ENCODE data around the gene GSTA4. TPM values are rescaled to one million over a fixed set of nuclear protein-coding genes. Genes with fewer than 3 reads are reported as not detected.

The GSTA4 gene
- total and polyA plus RNA-seq, 2 of the 13 experiments (the other 11 are each of a cell fraction or from before 2014, with no cell fraction given): 34.1 to 53.6 TPM

DNA sequence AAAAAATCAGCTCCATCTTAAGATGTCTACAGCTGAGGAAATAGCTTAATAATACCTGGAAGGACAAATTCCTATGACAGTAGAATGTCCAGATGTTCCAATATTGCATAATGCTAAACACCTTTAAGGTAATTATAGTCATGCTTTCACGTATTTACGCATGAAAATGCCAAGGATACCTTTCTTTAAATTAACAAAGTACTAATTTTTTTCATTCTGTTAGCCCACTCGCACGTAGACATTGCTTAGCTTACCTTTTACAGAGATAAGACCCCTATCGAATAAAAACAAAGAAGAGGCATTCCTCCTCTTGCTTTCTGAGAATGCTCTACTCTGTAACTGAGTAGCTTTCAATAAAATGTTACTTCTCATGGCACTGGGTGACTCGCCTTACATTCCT, 4.4 kb upstream of the GSTA4 start (continued):
- TF ChIP-seq, protein P1, sequence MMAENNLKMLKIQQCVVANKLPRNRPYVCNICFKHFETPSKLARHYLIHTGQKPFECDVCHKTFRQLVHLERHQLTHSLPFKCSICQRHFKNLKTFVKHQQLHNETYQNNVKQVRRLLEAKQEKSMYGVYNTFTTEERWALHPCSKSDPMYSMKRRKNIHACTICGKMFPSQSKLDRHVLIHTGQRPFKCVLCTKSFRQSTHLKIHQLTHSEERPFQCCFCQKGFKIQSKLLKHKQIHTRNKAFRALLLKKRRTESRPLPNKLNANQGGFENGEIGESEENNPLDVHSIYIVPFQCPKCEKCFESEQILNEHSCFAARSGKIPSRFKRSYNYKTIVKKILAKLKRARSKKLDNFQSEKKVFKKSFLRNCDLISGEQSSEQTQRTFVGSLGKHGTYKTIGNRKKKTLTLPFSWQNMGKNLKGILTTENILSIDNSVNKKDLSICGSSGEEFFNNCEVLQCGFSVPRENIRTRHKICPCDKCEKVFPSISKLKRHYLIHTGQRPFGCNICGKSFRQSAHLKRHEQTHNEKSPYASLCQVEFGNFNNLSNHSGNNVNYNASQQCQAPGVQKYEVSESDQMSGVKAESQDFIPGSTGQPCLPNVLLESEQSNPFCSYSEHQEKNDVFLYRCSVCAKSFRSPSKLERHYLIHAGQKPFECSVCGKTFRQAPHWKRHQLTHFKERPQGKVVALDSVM (CRISPR knock-in tag; IDR thresholded peaks at IDR 0.05): no peak
- TF ChIP-seq, protein P2, sequence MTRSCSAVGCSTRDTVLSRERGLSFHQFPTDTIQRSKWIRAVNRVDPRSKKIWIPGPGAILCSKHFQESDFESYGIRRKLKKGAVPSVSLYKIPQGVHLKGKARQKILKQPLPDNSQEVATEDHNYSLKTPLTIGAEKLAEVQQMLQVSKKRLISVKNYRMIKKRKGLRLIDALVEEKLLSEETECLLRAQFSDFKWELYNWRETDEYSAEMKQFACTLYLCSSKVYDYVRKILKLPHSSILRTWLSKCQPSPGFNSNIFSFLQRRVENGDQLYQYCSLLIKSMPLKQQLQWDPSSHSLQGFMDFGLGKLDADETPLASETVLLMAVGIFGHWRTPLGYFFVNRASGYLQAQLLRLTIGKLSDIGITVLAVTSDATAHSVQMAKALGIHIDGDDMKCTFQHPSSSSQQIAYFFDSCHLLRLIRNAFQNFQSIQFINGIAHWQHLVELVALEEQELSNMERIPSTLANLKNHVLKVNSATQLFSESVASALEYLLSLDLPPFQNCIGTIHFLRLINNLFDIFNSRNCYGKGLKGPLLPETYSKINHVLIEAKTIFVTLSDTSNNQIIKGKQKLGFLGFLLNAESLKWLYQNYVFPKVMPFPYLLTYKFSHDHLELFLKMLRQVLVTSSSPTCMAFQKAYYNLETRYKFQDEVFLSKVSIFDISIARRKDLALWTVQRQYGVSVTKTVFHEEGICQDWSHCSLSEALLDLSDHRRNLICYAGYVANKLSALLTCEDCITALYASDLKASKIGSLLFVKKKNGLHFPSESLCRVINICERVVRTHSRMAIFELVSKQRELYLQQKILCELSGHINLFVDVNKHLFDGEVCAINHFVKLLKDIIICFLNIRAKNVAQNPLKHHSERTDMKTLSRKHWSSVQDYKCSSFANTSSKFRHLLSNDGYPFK (CRISPR knock-in tag; IDR thresholded peaks at IDR 0.05; ENCODE audit: borderline replicate concordance): no peak

DNA sequence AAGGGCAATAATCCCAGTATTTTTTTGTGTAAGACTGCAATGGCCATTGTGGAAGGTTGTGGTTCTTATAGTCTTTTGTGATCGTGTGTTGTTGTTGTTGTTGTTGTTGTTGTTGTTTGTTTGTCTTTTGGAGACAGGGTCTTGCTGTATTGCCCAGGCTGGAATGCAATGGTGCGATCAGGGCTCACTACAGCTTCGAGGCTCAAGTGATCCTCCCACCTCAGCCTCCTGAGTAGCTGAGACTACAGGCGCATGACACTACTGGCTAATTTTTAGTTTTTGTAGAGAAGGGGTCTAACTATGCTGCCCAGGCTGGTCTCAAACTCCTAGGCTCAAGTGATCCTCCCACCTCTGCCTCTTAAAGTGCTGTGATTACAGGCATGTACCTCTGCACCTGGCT, 3.5 kb upstream of the GSTA4 start:
- no peaks in the 10 kb centered on the region for H3K36me3 ChIP-seq (replicated peaks in 1 of 2; ENCODE audit: control insufficient read depth in 1 of 2, insufficient read depth in 2 of 2, low read length in 2 of 2)
- no peak overlapping the region for H3K27ac ChIP-seq (ENCODE audit: extremely low read length, insufficient read depth, low read length)
- ATAC-seq (no peak), DNase-seq (ENCODE audit: low spot score) (no peak), FAIRE-seq (no peak)
- no peak overlapping the region for H3K4me2 ChIP-seq (ENCODE audit: low read depth, low read length)
- H3K79me2 ChIP-seq (ENCODE audit: insufficient read depth, low read length): peaks cover 4% of the 10 kb centered on the region
- no peak overlapping the region for H3K4me3 ChIP-seq (replicated peaks in 1 of 3; ENCODE audit: insufficient read depth in 1 of 3, low read depth in 2 of 3, low read length in 3 of 3)
- H3K4me1 ChIP-seq (ENCODE audit: insufficient read depth, low read length): peaks cover 10% of the 10 kb centered on the region
- in situ Hi-C loops (cut with HindIII; ENCODE audit: extremely low pct_ligation_motif_present, low pct_unique_long_range_greater_than_20kb): no loop called here
- no peak for TF ChIP-seq RBFOX2 (IDR thresholded peaks at IDR 0.05; ENCODE audit: low read depth, low read length)
- peak; percentile 31; the same call in 1 of the 2 replicates for TF ChIP-seq ZNF121 (CRISPR knock-in tag; IDR thresholded peaks at IDR 0.05)
- TF ChIP-seq FOXP1 (IDR thresholded peaks at IDR 0.05): peak; percentile 86
- no peak for TF ChIP-seq FOXP1 (CRISPR knock-in tag; IDR thresholded peaks at IDR 0.05)
- no peak for TF ChIP-seq PRDM10 (CRISPR knock-in tag; IDR thresholded peaks at IDR 0.05; ENCODE audit: low read depth)
- H3K9ac ChIP-seq (ENCODE audit: insufficient read depth, low read depth, low read length): no peak overlapping the region
- no peaks in the 10 kb centered on the region for H3K9me3 ChIP-seq (ENCODE audit: low read length)
- intact Hi-C loops (cut with micrococcal nuclease; ENCODE audit: unreplicated experiment): loop anchor here (5.0 to 10.0 kb wide), 3 partner anchors 486 to 714 kb away; partner anchors contain the start of gene MCM3
- H4K20me1 ChIP-seq (ENCODE audit: insufficient read depth, low read length): peaks cover 7% of the 10 kb centered on the region; the same call in 1 of the 2 replicates
- ChIA-PET CTCF (ENCODE audit: low intra/inter-chr PET ratio, low total read pairs) (no interaction called here), POLR2A (no interaction called here)
- 78% methylated on average over 4 of the region's 4 CpGs for WGBS (ENCODE audit: low lambda C conversion rate)
- no TSS peak for BruUV-seq (replicated peaks)
- no peak overlapping the region for H2AFZ ChIP-seq (ENCODE audit: low read length)
- H3K27me3 ChIP-seq (ENCODE audit: control insufficient read depth in 1 of 2, insufficient read depth in 2 of 2, low read length in 2 of 2): no peaks in the 10 kb centered on the region
